ENCODE data around the gene SERPINA9.
"Not testable (repeated sequence)": the region's sequence is repeated elsewhere in the genome, so short reads cannot be mapped to it uniquely, and the experiment has no call there.

Gene SERPINA9

DNA sequence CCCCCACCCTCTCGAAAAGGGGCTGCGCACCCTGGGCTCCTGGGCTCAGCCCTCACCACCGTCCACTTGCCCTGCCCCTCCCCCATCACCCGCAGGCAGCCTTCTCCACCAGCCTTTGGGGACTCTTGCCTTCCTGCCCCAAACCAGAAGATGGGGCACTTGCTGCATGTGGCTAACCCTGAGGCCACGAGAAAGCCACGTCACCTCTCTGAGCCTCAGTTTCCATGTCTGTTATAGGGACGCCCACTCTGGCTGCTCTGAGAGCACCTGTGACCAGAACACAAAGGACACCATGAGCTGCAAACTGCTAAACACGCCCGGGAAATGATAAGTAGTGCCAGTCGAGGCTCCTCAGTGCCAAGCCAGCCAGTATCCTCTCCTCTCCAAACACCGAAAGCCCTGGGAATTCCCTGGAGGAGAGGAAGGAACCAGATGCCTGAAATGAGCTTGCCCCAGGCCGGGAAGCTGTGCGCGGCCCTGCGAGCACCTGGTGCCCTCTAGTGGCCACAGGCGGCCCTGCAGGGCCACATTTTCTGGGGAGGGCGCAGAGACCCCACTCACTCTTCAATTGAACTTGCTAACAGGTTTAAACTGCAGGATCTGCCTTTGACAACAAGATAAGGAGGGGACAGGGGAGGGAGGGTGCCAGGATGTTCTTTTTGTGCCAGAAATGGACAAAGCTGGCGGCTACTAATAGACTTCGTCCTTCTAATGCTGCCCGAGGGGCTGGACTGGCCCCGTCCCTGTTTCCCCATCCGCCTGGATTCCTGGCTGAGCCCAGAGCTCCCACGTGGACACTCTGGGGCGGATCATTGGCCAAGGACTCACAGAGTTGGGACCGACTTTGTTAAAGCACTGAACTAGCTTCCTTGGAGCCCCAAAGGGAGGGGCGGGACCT is 10.2 kb upstream of the SERPINA9 start:
- DNase-seq = peak; percentile 28

DNA sequence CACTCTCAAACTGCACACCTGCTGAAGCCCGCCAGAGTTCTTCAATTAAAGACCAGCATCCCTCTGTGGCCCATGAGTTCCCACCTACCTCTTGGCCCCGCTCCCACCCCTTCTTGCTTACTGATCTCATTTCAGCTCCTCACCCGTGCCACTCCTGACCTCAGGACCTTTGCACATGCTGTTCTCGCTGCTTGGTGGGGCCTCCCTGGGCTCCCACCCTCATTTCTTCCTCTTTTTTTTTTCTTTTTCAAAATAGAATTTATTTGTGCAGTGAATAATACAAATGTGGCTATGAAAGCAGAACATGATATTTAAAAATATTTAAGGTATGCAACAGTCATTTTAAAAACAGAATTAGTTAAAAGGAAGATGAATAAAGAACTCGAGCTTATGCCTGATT is 8.5 kb upstream of the SERPINA9 start:
- DNase-seq = no peak

- no peak for DNase-seq
Measured at GRCh38 chr14:94483729-94484275, 7.8 kb upstream of the SERPINA9 start.

GRCh38 chr14:94483071-94483451 is 7.1 kb upstream of the SERPINA9 start:
- DNase-seq = no peak

DNA sequence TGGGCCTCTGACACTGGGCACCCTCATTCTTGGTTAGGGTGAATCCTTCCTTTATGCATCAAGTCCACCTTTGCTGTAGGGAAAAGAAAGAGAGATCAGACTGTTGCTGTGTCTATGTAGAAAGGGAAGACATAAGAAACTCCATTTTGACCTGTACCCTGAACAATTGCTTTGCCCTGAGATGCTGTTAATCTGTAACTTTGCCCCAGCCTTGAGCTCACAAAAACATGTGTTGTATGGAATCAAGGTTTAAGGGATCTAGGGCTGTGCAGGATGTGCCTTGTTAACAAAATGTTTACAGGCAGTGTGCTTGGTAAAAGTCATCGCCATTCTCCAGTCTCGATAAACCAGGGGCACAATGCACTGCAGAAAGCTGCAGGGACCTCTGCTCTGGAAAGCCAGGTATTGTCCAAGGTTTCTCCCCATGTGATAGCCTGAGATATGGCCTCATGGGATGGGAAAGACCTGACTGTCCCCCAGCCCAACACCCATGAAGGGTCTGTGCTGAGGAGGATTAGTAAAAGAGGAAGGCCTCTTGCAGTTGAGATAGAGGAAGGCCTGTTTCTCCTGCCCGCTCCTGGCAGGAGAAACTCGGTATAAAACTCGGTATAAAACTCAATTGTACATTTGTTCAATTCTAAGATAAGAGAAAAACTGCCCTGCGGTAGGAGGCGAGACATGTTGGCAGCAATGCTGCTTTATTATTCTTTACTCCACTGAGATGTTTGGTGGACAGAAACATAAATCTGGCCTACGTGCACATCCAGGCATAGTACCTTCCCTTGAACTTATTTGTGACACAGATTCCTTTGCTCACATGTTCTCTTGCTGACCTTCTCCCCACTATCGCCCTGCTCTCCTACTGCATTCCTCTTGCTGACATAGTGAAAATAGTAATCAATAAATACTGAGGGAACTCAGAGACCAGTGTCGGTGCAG is 6.4 kb upstream of the SERPINA9 start:
- not testable (repeated sequence) for DNase-seq

DNA sequence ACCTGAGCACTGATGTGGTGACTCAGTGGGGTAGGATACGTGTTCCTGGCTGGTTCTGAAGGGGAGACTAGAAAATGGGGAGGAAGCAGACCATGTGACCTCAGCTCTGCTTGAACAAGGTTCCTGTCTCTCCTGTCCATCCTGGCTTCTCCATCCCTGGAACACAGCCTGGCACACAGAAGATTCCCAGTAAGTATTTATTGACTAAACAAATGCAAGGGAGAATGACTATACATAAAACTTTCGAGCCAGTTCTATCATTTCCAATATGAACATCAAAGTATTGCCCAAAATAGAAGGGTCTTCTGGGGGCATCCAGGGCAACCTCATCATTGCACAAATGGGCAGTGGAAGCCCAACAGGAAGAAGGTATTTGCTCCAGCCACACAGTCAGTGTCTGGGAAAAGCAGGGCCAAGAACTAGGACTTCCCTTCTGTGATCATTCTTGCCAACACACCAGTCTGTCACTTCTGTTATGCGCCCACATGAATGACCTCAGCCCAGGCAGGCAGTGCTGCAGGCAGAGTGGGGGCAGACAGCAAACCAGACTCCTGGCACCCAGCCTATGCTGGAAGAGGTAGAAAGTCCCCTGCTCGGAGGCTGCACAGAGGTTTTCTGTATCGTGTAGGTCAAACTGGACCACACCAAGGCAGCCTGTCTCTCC is 5.6 kb upstream of the SERPINA9 start:
- no peak for DNase-seq

DNA sequence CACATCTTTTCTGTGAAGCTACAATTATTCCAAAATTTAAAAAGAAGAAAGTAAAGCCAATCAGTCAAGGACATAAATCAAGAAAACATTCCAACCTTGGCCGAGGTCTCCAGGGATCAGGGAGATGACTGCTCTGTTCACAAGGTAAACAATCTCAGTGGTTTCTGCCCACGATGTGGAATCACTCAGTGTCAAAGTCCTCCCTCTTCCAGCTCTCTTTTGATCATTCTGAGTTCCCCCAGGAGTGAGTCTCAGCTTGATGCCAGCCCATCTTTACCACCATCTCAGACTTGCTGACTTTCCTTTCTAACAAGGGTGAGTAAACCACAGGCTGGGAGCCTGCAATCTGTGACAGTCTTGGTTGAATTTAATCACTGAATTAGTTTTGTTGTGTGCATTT is 4.8 kb upstream of the SERPINA9 start:
- no peak for DNase-seq

- DNase-seq = no peak
Measured at GRCh38 chr14:94478420-94478819, 2.4 kb upstream of the SERPINA9 start.

- DNase-seq = no peak
Measured at GRCh38 chr14:94474581-94475031, 1.4 kb downstream of the SERPINA9 start.

- no peak for DNase-seq
Measured at GRCh38 chr14:94473666-94474410, 2.2 kb downstream of the SERPINA9 start.

- no peak for DNase-seq
Measured at GRCh38 chr14:94472842-94473241, 3.2 kb downstream of the SERPINA9 start.

GRCh38 chr14:94471045-94471444 is 5.0 kb downstream of the SERPINA9 start:
- no peak for DNase-seq

DNA sequence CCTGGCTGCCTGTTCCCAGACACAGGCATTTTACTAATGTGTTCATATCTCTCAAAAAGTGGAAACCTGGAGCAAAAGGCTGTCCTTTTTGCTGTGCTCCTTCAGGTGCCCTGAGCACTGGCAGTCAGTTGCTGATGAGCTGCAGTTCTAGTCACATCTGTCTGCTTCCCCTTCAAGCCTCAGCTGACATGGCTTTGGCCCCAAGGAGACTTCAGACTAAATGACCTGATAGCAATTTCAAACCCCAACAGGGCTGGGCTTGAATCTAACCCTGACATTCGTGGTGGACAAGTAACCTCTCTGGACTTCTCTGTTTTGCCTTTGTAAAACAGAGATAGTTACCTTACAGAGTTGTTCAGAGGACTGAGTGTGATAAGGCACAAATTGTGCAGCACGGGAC is 5.7 kb downstream of the SERPINA9 start:
- DNase-seq = no peak

GRCh38 chr14:94469261-94469660 is 6.7 kb downstream of the SERPINA9 start:
- DNase-seq = no peak

DNA sequence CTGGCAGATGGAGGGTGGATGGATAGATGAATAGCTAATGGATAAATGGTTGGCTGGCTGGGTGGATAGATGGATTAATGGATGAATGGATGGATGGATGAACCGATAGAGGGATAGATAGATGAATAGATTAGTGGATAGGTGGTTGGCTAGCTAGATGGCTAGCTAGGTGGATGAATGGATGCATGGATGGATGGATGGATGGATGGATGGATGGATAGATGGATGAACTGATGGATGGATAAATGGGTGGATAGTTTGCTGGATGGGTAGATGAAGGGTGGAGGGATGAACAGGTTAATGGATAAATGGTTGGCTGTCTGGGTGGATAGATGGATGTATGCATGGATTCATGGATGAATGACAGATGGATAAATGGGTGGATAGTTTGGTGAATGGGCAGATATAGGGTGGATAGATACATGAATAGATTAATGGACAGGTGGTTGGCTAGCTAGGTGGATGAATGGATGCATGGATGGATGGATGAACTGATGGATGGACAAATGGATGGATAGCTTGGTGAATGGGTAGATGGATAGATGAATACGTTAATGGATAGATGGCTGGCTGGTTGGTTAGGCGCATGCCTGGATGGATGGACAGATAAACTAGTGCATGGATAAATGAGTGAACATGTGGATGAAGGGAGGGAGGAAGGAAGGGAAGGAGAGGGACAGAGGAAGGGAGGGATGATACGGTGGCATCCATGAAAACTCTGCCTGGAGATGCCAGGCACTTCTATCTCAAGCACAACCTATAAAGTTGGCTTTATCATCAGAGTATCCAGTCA is 8.1 kb downstream of the SERPINA9 start:
- DNase-seq = no peak

DNA sequence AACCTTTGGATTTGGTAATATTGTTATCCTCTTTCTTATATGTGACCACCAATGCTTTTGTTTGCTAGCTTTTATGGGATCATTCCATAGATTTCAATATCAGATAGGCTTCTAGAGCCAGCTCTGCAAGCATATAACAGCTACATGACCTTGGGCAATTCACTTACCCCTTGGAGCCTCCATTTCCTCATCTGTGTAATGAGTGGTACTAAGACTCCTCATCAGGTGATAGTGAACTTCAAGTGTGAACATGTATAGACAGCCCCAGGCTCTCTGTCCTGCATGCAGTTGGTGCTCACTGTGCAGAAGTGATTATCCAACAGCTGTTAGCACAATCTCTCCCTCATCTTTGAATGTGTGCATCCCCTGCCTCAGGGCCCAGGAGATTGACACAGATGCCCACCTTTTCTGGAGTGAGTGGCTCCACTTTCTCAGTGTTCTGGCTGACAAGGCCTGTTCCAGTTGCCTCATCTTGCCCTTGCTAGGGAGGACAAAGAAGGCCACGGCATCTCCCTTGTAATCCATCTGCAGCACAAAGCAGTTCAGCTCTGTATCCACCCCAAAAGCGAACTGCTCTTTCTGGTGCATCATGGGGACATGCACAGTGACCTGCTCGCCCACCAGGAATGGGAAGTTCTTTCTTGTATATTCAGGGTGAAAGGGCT is 9.2 kb downstream of the SERPINA9 start:
- DNase-seq = no peak

- no peak for DNase-seq
Measured at GRCh38 chr14:94465042-94465441, 11.0 kb downstream of the SERPINA9 start.

DNA sequence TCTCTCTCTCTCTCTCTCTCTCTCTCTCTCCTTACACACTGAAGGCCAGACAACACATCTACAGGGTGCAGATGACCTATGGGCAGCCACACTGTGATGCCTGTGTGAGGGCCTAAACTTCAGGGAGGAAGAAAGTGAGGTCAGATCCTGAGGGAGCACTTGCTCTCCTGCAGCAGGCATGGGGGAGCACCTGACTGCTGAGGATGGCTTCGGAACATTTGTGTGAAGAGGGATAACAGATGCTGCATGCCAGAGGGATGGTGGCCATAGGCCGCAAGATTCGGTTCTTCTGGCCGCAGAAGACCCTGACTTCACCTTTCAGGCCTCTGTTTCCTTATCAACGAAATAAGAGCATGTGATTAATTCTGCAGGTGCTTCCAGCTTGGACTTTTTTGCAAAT is 11.7 kb downstream of the SERPINA9 start:
- DNase-seq = no peak

DNA sequence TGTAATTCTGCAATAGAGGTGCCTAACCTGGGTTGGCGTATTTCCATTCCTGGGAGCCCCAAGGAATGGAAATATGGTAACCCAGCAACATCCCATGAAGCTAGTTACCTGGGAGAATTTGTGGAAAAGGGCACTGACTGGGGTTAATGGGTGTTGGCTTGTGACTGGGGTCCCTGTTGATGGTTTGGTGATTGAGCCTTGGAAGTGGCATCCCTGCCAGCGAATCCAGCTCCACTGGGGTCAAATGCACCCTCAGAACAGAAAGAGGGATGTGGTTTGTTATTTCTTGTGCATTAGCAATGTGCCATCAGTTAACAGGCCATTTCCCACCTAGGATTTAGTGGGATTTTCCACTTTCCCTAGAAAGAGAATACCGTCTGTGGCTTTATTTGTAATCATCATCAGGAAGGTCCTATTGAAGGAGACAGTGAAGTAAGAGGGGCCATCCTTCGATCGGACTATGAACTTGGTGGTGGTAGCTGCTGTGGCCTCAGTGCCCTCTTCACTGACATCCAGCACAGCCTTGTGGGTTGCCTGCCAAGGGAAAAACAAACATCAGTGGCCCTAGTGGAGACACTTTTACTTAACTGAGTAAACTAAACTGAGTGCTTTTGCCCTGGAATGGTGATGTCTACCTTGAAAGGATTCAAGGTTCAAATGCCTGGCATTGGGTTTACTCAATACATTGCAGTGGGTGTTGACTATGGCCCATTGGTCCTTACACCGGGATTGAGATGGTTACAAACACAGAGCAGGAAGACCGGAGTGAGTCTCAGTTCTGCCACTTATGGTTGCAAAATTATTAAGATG is 13.0 kb downstream of the SERPINA9 start:
- DNase-seq = no peak

DNA sequence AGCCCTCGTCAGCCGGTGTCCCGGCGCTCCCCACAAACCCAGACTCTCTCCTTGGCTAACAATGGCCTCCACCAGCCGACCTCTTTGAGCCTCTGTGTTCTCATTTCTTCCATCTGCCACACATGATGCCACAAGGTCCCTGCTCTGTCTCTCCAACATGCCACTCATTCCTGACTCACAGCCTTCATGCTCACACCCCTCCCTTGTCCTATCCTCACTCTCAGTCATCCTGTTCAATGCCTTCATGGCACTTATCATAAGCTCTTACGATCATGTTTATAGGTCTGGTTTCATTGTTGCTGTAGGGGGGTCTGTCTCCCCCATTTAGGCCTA is 13.8 kb downstream of the SERPINA9 start:
- no peak for DNase-seq

Data from activated naive CD4-positive, alpha-beta T cell treated with anti-CD3 and anti-CD28 coated beads, Interleukin-2, amount 50 U/mL, for 16 hours (primary cell).